MM.1S (cell line): ENCODE results near the gene KCNQ1.

Experiments
- CTCF ChIP-seq: fragments of 300-600 bp; sonication (generic); IDR thresholded peaks from 2 replicates; pipeline ENCODE4 v1.5.1; 2016; ENCODE audit warnings: antibody characterized with exemption, low read length, mixed read lengths
- EZH2 ChIP-seq: fragments of 300-600 bp; sonication (generic); optimal IDR thresholded peaks from 2 replicates; pipeline ENCODE3; 2017; ENCODE audit warnings: low read depth, mild to moderate bottlenecking, antibody characterized with exemption, low read length, mixed read lengths
- EZH2phosphoT487 ChIP-seq: fragments of 300-600 bp; sonication (generic); IDR thresholded peaks from 2 replicates; pipeline ENCODE4 v1.6.1; 2018; ENCODE audit warnings: antibody characterized with exemption, low read length

- no peak for TF ChIP-seq EZH2phosphoT487
- TF ChIP-seq CTCF, result no peak
- TF ChIP-seq EZH2, result no peak
Observed at GRCh38 chr11:2512431-2513407, 67.9 kb downstream of the KCNQ1 start.
